GM21619 (cell line): ENCODE measurements around the gene TSNAXIP1.
A peak's percentile ranks its signal among the peaks of the same experiment; 100 is the strongest.
"Not testable (repeated sequence)": the region's sequence is repeated elsewhere in the genome, so short reads cannot be mapped to it uniquely, and the experiment has no call there.

ENCODE experiments used
- ATAC-seq: cut with Tn5 transposase; IDR thresholded peaks from one replicate; pipeline ENCODE4 v1.9.1; 2021; ENCODE audit not compliant: unreplicated experiment

TSNAXIP1 gene

GRCh38 chr16:67833415-67834241 lies 26.9 kb downstream of the TSNAXIP1 start:
- ATAC-seq = peak; percentile 96

- ATAC-seq = no peak
Observed at GRCh38 chr16:67834242-67834614, 27.5 kb downstream of the TSNAXIP1 start.

DNA sequence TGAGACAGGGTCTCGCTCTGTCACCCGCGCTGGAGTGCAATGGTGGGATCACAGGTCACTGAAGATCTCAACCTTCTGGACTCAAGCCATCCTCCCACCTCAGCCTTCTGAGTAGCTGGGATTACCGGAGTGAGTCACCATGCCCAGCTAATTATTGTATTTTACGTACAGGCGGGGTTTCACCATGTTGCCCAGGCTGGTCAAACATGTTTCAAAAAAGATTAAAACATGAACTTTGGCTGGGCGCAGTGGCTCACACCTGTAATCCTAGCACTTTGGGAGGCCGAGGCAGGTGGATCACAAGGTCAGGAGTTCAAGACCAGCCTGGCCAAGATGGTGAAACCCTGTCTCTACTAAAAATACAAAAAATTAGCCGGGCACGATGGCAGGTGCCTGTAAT lies 30.5 kb downstream of the TSNAXIP1 start:
- not testable (repeated sequence) for ATAC-seq

DNA sequence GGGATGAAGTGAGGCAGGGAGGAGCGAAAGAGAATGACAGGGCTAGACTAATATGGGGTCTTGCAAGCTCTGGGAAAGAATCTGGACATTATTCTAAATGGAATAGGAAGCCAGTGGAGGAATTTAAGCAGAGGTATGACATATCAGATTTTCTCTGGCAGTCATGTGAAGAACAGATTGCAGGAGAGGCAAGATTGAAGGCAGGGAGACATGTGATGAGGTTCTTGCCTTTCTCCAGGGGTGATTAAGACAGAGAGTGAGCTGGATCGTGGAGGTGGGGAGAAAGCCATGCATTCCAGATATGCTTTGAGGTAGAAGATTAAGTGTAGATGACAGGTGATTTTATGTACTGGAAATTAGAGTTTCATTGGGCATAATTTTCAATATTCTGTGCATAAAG lies 31.1 kb downstream of the TSNAXIP1 start:
- ATAC-seq = no peak

DNA sequence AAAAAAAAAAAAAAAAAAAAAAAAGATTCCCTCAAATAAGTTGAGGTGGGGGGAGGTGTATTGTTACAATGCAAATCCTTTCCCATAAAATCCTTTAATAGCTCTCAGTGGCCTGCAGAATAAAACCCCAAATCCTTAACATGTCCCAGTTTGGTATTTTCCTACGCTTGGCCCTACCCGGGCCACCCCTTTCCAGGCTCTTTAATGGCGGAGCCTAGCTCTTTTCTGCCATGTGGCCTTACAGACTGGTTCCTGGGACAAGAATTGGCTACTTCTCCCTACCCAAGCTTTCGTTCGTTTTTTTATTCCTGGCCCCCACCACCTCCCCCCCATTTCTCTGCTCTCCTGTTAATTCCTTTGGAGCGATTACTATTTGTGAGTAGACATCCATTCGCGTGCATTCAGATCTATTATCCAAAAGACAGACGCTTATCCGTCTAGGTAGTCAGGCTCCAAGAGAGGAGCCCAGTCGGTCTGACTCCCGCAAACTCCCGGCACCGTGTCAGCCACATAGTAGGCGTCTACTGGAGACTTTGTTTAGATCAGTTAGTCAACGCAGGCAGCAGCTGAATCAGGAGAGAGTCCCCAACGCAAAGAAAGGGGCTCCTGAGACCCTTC lies 34.6 kb downstream of the TSNAXIP1 start:
- ATAC-seq = no peak

DNA sequence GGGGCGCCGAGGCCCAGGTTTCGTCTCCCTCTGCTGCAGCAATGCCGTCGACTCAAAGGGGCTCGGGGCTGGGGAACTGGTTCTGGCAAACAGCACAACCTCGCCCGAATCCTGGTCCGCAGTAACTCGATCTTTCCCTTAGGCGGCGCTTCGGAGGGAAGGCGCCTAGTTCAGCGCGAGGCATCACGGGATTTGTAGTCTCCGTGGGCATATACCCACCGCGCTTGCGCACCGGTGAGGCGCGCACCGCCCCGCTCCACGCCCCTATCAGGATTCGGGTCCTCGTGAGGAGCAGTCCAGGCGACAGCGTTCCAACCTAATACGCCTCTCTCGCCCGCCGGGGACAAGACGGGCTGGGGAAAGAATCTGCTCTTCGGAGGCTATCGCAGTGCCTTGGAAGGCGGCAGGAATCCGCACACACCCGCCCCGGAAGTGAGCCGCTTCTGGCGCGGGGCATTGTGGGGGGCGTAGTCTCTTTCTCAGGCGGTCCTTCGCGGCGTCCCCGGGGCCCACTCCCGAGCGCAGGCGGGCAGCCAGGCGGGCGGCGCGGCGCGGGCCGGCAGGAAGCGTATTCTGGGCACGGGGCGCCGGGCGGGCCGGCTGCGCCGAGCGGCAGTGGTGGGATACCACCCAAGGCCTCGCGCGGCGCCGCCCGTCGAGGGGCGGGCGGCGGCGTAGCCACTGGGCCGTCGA lies 35.3 kb downstream of the TSNAXIP1 start, which contains the start of gene THAP11:
TSS of gene THAP11 (plus strand) at position 505 of the 693 bp plus-strand sequence. CDS start 235 bp downstream, outside the sequence.
- peak; percentile 43 for ATAC-seq

GRCh38 chr16:67842509-67843342 lies 36.0 kb downstream of the TSNAXIP1 start:
- ATAC-seq = peak; percentile 6

DNA sequence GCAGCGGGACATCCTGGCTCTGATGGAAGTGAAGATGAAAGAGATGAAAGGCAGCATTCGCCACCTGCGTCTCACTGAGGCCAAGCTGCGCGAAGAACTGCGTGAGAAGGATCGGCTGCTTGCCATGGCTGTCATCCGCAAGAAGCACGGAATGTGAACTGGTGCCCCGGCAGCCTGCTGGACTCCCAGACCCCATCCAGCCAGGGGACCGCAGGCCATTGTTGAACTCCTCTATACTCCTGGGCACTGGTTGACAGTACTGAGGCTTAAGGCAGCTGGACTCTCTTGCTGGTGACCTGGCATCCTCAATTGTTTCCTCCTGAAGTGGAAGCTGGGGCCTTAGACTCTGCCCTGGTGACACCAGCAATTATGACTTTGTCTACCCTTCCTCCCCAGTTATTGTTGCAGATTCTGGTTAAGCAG lies 36.7 kb downstream of the TSNAXIP1 start:
- ATAC-seq = no peak

DNA sequence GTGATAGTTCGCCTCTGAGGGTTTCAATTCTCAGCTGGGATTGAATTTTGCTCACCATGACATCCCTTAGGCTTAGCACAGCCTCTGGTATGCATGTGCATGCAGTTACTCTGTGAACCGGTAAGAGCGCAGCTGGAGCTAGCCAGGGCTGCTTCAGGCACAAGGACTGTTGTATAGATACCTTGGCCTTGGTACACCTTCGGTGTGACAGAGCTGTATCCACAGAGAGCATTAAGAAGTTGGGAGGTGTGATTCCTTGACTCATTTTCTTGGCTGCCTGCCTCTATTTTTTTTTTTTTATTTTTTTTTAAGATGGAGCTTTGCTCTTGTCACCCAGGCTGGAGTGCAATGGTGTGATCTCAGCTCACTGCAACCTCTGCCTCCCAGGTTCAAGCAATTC lies 37.8 kb downstream of the TSNAXIP1 start:
- no peak for ATAC-seq

DNA sequence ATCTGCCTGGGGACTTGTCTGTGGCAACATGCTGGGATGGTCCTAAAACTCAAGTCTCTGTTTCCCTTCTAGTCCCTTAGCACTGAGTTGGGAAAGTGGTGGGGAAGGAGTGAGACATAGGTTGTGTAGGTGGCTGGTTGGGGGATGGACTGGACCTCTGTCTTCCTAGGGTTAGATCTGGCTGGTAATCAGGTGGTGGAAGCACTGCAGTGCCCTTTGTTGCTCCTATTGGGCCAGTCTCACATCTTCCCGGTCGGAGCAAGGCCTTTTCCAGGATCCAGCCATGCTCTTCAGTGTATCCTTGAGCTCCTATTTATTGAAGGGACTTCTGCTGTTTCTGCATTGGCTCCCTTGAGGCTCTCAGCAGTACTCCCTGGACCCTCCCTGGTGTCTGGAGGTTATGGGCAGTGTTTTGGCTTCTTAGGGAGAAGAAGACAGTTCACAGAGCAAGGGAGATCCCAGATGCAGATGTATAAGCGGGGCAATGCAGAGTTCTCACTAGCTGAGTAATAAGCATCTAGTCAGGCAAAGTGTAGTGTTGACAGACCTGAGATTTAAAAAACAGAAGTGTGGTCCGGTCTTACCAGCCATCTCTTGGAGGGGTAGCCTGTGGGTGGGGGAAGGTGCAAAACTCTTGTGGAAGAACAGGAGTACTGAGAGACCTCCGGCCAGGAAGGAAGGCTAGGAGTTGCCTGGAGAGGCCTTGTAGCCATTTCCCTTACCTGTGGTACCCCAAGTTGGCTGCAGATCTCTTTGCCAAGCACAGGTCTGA lies 38.8 kb downstream of the TSNAXIP1 start:
- no peak for ATAC-seq

DNA sequence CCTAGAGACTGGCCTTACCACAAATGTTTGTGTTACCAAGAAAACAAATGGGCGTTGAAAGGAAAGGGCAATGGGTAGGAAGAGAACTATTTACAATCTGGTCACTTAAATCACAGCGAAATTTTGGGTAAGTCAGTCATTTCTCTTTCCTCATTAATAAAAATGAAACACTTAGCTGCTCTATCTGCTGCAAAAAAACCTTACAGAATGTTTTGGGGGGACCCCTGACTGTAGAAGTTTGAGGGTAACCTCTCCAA lies 39.3 kb downstream of the TSNAXIP1 start:
- ATAC-seq = no peak

DNA sequence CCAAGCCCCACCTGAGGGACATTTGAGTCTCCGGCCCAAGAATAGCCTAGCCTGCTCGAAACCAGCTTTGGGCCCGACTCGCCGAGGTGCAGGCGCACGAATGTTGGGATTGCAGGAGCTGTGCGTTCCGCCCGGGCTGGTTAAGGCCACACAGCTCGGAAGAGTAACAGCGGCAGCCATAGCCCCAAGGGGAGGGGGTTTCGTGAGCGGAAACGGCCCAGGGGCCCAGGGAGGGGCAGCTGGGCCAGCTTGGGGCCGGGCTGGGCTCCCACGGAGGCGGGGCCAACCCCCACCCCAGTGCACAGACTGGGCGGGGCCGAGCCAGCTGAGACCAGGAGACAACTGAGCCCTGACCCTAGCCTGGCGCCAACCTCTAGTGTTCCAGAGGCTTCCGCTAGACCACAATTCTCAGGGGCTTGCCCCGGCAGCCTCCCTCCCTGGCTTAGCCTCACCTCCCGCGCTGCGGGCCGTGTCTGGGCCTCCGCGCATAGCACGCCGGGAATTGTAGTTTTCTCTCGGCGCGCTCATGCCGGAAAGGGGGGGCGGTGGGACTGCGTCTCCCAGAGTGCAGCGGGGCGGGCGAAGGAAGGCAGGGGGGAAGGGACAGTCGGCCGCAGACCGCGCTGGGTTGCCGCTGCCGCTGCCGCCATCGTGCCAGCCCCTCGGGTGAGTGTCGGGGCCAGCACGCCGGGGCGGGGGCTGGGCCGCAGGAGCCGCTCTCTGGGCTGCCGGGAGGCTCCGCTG lies 39.8 kb downstream of the TSNAXIP1 start, which contains the start of gene NUTF2:
TSS of gene NUTF2 (plus strand) at position 614 of the 744 bp plus-strand sequence. CDS start 18,198 bp downstream, outside the sequence.
- peak; percentile 46 for ATAC-seq

- ATAC-seq = peak; percentile 33
Observed at GRCh38 chr16:67847064-67847861, 40.6 kb downstream of the TSNAXIP1 start, which contains the start of gene CENPT. Gene CENPT, minus strand, starts transcription at chr16:67847693. Its CDS starts 13,834 bp downstream, at chr16:67833859.

GRCh38 chr16:67848118-67848517 lies 41.4 kb downstream of the TSNAXIP1 start:
- ATAC-seq = no peak

DNA sequence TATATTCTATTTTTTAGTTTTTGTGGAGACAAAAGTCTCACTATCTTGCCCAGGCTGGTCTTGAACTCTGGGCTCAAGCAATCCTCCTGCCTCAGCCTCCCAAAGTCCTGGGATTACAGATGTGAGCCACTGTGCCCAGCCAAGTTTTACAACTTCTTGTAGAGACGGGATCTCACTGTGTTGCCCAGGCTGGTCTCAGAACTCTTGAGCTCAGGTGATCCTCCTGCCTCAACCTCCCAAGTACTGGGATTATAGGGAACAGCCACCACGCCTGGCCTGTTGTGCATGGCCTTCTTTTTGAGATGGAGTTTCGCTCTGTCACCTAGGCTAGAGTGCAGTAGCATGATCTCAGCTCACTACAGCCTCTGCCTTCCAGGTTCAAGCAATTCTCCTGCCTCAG lies 47.0 kb downstream of the TSNAXIP1 start:
- ATAC-seq = no peak

DNA sequence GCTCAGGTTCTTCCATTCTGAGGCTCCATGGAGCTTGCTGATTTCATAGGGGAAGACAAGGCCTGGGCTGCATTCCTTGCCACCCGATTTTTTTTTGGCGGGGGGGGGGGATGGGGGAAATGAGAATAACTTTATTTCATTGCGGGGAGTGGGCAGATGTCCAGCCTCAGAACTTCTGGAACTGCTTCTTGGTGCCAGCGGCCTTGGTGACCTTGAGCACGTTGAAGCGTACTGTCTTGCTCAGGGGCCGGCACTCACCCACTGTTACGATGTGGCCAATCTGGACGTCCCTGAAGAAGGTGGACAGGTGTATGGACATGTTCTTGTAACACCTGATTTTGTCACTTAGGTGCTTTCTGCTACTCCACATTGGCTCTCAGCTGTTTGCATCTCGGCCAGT lies 49.1 kb downstream of the TSNAXIP1 start:
- no peak for ATAC-seq

DNA sequence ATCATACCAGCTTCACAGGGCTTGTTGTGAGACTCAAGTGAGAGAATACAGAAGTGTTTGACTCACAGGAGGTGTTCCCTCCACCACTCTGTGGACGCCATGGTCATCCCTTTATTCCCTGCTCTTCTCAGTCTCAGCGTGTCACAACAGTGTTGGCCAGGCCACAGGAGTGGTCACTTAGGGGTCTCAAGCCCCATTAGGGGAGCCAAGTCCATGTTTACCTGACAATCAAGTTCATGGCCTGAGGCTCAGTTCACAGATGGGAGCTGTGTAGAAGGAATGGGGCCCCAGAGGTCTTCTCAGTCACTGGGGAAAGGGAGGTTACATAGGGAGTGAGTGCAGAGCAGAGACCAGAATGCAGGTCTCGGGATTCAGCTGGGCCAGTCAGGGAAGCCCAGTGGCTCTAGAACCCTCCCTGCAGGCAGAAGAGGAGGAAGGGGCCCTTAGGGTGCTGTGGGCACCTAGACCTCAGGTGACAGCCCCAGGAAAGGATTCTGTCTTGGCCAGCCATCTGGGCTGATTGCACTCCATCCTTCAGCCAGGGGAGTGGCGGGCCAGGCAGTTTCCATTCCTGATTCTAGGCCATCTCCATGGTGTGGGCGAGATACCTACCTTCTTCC lies 50.3 kb downstream of the TSNAXIP1 start:
- ATAC-seq = no peak

- no peak for ATAC-seq
Observed at GRCh38 chr16:67857547-67858233, 51.0 kb downstream of the TSNAXIP1 start.
